H9 (cell line): Measurements from ENCODE around the gene COQ8A. TPM values are rescaled to one million over a fixed set of nuclear protein-coding genes. Genes with fewer than 3 reads are reported as not detected.

Experiments
- DNase-seq: peaks from one replicate; pipeline ENCODE4 v3.0.0-alpha.2; 2017
- H2AFZ ChIP-seq: one replicate; pipeline ENCODE4 v1.6.1; 2013; ENCODE audit warnings: mild to moderate bottlenecking, low read length, control low read depth, moderate library complexity
- H2AK5ac ChIP-seq: 2 replicates; pipeline ENCODE4 v1.6.1; 2013; ENCODE audit warnings: low read length, control low read depth, mixed read lengths; ENCODE audit not compliant: insufficient read length
- H2BK120ac ChIP-seq: one replicate; pipeline ENCODE4 v1.6.1; 2013; ENCODE audit warnings: low read depth, mild to moderate bottlenecking, low read length, control low read depth, inconsistent platforms; ENCODE audit not compliant: poor library complexity, severe bottlenecking
- H2BK12ac ChIP-seq: 2 replicates; pipeline ENCODE4 v1.6.1; 2013; ENCODE audit warnings: low read length, control low read depth, mixed read lengths, low read depth; ENCODE audit not compliant: insufficient read length
- H2BK15ac ChIP-seq: 2 replicates; pipeline ENCODE4 v1.6.1; 2013; ENCODE audit warnings: low read depth, low read length, control low read depth
- H2BK20ac ChIP-seq: one replicate; pipeline ENCODE4 v1.6.1; 2013; ENCODE audit warnings: low read depth, mild to moderate bottlenecking, low read length, control low read depth, inconsistent platforms; ENCODE audit not compliant: poor library complexity, severe bottlenecking
- H2BK5ac ChIP-seq: 2 replicates; pipeline ENCODE4 v1.6.1; 2013; ENCODE audit warnings: low read length, control low read depth, mixed read lengths; ENCODE audit not compliant: insufficient read length
- H3K14ac ChIP-seq: 2 replicates; pipeline ENCODE4 v1.6.1; 2013; ENCODE audit warnings: low read length, control low read depth; ENCODE audit not compliant: insufficient read depth
- H3K18ac ChIP-seq: 2 replicates; pipeline ENCODE4 v1.6.1; 2013; ENCODE audit warnings: low read depth, mild to moderate bottlenecking, mixed read lengths, low read length, control low read depth; ENCODE audit not compliant: insufficient read length
- H3K23ac ChIP-seq: 2 replicates; pipeline ENCODE4 v1.6.1; 2013; ENCODE audit warnings: low read length, control low read depth, mixed read lengths, low read depth; ENCODE audit not compliant: insufficient read length
- H3K23me2 ChIP-seq: 2 replicates; pipeline ENCODE4 v1.6.1; 2013; ENCODE audit warnings: low read depth, mild to moderate bottlenecking, mixed read lengths, low read length, control low read depth; ENCODE audit not compliant: insufficient read length, poor library complexity, severe bottlenecking
- H3K27ac ChIP-seq: 2 replicates; pipeline ENCODE4 v1.5.1; 2013; ENCODE audit warnings: low read length, control low read depth, mixed read lengths, low read depth; ENCODE audit not compliant: insufficient read length
- H3K27me3 ChIP-seq: 2 replicates; pipeline ENCODE4 v1.6.1; 2013; ENCODE audit warnings: low read length, control low read depth, inconsistent platforms; ENCODE audit not compliant: insufficient read depth
- H3K4ac ChIP-seq: 2 replicates; pipeline ENCODE4 v1.6.1; 2013; ENCODE audit warnings: low read depth, mild to moderate bottlenecking, control low read depth, inconsistent platforms, low read length, moderate library complexity
- H3K4me1 ChIP-seq: 2 replicates; pipeline ENCODE4 v1.6.1; 2013; ENCODE audit warnings: low read length, control low read depth, inconsistent platforms; ENCODE audit not compliant: insufficient read depth
- H3K4me2 ChIP-seq: 2 replicates; pipeline ENCODE4 v1.6.1; 2013; ENCODE audit warnings: low read length, control low read depth, mixed read lengths; ENCODE audit not compliant: insufficient read length, insufficient read depth
- H3K56ac ChIP-seq: 2 replicates; pipeline ENCODE4 v1.6.1; 2013; ENCODE audit warnings: low read depth, mild to moderate bottlenecking, mixed read lengths, low read length, control low read depth; ENCODE audit not compliant: insufficient read length
- H3K79me1 ChIP-seq: 2 replicates; pipeline ENCODE4 v1.6.1; 2013; ENCODE audit warnings: low read depth, mild to moderate bottlenecking, moderate library complexity, low read length, control low read depth, inconsistent platforms; ENCODE audit not compliant: insufficient read depth, poor library complexity, severe bottlenecking
- H3K79me2 ChIP-seq: 2 replicates; pipeline ENCODE4 v1.6.1; 2013; ENCODE audit warnings: low read length, control low read depth, inconsistent platforms; ENCODE audit not compliant: insufficient read depth
- H3K9ac ChIP-seq: 2 replicates; pipeline ENCODE4 v1.6.1; 2013; ENCODE audit warnings: low read length, control low read depth, mixed read lengths; ENCODE audit not compliant: insufficient read length; ENCODE audit errors: extremely low read depth
- H3K9me3 ChIP-seq: one replicate; pipeline ENCODE4 v1.6.1; 2013; ENCODE audit warnings: low read depth, low read length, inconsistent platforms; ENCODE audit not compliant: control insufficient read depth
- H3T11ph ChIP-seq: one replicate; pipeline ENCODE4 v1.6.1; 2013; ENCODE audit warnings: mild to moderate bottlenecking, low read length, control low read depth, inconsistent platforms
- H4K20me1 ChIP-seq: one replicate; pipeline ENCODE4 v1.6.1; 2013; ENCODE audit not compliant: control insufficient read depth, insufficient read length, insufficient read depth
- H4K5ac ChIP-seq: 2 replicates; pipeline ENCODE4 v1.6.1; 2013; ENCODE audit warnings: low read depth, mild to moderate bottlenecking, mixed read lengths, low read length, control low read depth; ENCODE audit not compliant: insufficient read length
- H4K8ac ChIP-seq: replicated peaks from 2 replicates; pipeline ENCODE4 v1.6.1; 2013; ENCODE audit warnings: low read length, control low read depth, mixed read lengths, low read depth; ENCODE audit not compliant: insufficient read length
- H4K91ac ChIP-seq: 2 replicates; pipeline ENCODE4 v1.6.1; 2013; ENCODE audit warnings: low read depth, mild to moderate bottlenecking, moderate library complexity, mixed read lengths, low read length, control low read depth; ENCODE audit not compliant: insufficient read length
- H3K27ac Mint-ChIP-seq, 3 experiments: 2 replicates in 2 of 3; 3 replicates in 1 of 3; pipeline ENCODE4 v1.8.0; 2020 to 2021; ENCODE audit warnings: mixed read lengths in 3 of 3, mild to moderate bottlenecking in 1 of 3, moderate library complexity in 1 of 3
- H3K27me3 Mint-ChIP-seq: 2 replicates; pipeline ENCODE4 v1.8.0; 2021; ENCODE audit warnings: low read depth, mild to moderate bottlenecking, moderate library complexity, mixed read lengths
- H3K36me3 Mint-ChIP-seq, 3 experiments: 2 replicates in 2 of 3; 3 replicates in 1 of 3; pipeline ENCODE4 v1.8.0; 2020 to 2021; ENCODE audit warnings: low read depth in 3 of 3, mixed read lengths in 3 of 3; ENCODE audit not compliant: insufficient read depth in 1 of 3
- H3K4me1 Mint-ChIP-seq, 2 experiments: 2 replicates each; pipeline ENCODE4 v1.8.0; 2020; ENCODE audit warnings: mixed read lengths in 2 of 2
- H3K4me3 Mint-ChIP-seq, 2 experiments: 2 replicates in 1 of 2; 3 replicates in 1 of 2; pipeline ENCODE4 v1.8.0; 2020 to 2021; ENCODE audit warnings: mild to moderate bottlenecking in 2 of 2, mixed read lengths in 2 of 2, moderate library complexity in 1 of 2
- H3K9me3 Mint-ChIP-seq, 2 experiments: 2 replicates in 1 of 2; 3 replicates in 1 of 2; pipeline ENCODE4 v1.8.0; 2020; ENCODE audit warnings: mild to moderate bottlenecking in 2 of 2, mixed read lengths in 2 of 2, moderate library complexity in 1 of 2
- WGBS: extraction: QIAGEN DNeasy Blood & Tissue Kit; methylation state at CpG from one replicate; pipeline ENCODE4 v1.1.7; 2013; ENCODE audit warnings: missing lambda C conversion rate, low lambda C conversion rate, mixed read lengths; ENCODE audit not compliant: insufficient read length; ENCODE audit errors: extremely low coverage; 5-methylcytosine and 5-hydroxymethylcytosine counted together
- total RNA-seq: library from RNA; stranded (reverse); gene quantifications from 2 replicates; pipeline ENCODE4 v1.2.1, GENCODE V29; 2021
- TF ChIP-seq, protein P1 (sequence below): fragments of 200-600 bp; sonication (generic); conservative IDR thresholded peaks from 3 replicates; pipeline ENCODE4 v1.8.0; 2021; ENCODE audit warnings: antibody characterized with exemption, mild to moderate bottlenecking

COQ8A gene
- total RNA-seq, 1 experiment from 2014 or later = 26.0 TPM

DNA sequence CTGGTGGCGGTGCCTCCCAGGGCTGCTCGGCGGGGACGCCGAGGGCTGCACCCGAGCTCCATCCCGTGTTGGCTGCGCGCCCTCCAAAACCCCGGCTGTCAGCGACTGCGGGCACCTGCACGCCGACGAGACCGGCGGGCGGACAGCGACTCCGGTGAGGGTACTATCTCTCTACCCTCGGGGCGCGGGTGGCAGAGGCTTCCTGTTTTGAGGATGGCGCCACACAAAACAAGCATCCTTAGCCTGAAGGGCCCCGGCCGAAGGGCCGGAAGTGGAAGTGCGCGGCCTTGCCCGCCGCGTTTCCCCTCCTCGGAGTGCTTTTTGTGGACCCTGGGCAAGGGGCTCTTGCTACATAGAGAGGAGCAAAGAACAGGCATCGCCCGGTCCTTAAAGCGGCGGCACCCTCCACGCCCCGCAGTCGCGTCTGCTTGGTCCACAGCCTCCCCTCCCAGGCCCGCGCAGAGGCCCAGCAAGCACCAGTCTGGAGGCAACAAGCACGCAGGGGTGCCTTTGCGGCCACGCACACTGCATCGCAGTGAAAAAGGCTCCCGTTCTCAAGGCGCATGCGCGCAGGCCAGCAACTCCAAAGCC, 561 bp upstream of the COQ8A start:
- TF ChIP-seq, protein P1, sequence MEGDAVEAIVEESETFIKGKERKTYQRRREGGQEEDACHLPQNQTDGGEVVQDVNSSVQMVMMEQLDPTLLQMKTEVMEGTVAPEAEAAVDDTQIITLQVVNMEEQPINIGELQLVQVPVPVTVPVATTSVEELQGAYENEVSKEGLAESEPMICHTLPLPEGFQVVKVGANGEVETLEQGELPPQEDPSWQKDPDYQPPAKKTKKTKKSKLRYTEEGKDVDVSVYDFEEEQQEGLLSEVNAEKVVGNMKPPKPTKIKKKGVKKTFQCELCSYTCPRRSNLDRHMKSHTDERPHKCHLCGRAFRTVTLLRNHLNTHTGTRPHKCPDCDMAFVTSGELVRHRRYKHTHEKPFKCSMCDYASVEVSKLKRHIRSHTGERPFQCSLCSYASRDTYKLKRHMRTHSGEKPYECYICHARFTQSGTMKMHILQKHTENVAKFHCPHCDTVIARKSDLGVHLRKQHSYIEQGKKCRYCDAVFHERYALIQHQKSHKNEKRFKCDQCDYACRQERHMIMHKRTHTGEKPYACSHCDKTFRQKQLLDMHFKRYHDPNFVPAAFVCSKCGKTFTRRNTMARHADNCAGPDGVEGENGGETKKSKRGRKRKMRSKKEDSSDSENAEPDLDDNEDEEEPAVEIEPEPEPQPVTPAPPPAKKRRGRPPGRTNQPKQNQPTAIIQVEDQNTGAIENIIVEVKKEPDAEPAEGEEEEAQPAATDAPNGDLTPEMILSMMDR = no peak
- H3K9ac ChIP-seq = peak overlapping the region; percentile 72
- Mint-ChIP-seq H3K4me1 (peaks cover 40 to 43% of the 10 kb centered on the region in 2 experiments), H3K4me3 (peak overlapping the region; percentile 79 to 82), H3K27ac (peak overlapping the region; percentile 74 to 95 (median 92); a peak in 5 of 7 replicates), H3K27me3 (peaks cover 9% of the 10 kb centered on the region), H3K9me3 (peaks cover 5 to 12% of the 10 kb centered on the region in 2 experiments), H3K36me3 (peaks cover 6 to 9% (median 8%) of the 10 kb centered on the region in 3 experiments; a peak in 6 of 7 replicates)
- H4K8ac ChIP-seq = no peak overlapping the region
- H2BK15ac ChIP-seq = no peak overlapping the region
- H3K79me2 ChIP-seq = no peaks in the 10 kb centered on the region
- H3K4me1 ChIP-seq = peaks cover 5% of the 10 kb centered on the region; the same call in 1 of the 2 replicates
- H3K27ac ChIP-seq = peak overlapping the region; percentile 58
- peak overlapping the region; percentile 68 for H3K4me2 ChIP-seq
- no peak overlapping the region for H2BK12ac ChIP-seq
- H3K79me1 ChIP-seq = no peaks in the 10 kb centered on the region
- no peak overlapping the region for H3K23ac ChIP-seq
- no peak overlapping the region for H2AK5ac ChIP-seq
- H3K23me2 ChIP-seq = peaks cover 11% of the 10 kb centered on the region
- no peak overlapping the region for H3K4ac ChIP-seq
- no peaks in the 10 kb centered on the region for H3K27me3 ChIP-seq
- no peak overlapping the region for H4K5ac ChIP-seq
- H4K91ac ChIP-seq = peak overlapping the region; percentile 30
- H4K20me1 ChIP-seq = no peaks in the 10 kb centered on the region
- peak overlapping the region; percentile 81 for H3K18ac ChIP-seq
- no peak for DNase-seq
- no peak overlapping the region for H2BK120ac ChIP-seq
- H3K9me3 ChIP-seq = no peaks in the 10 kb centered on the region
- no peak overlapping the region for H3T11ph ChIP-seq
- no peak overlapping the region for H2BK20ac ChIP-seq
- no peak overlapping the region for H3K56ac ChIP-seq
- no peak overlapping the region for H2AFZ ChIP-seq
- no peak overlapping the region for H2BK5ac ChIP-seq
- H3K14ac ChIP-seq = peak overlapping the region; percentile 89
- no CpG with 5 or more reads among the region's 51 CpGs for WGBS
